H9 (cell line): ENCODE measurements around the gene ISG20L2. TPM values are rescaled to one million over a fixed set of nuclear protein-coding genes. Genes with fewer than 3 reads are reported as not detected.

ENCODE experiments used
- DNase-seq: peaks from one replicate; pipeline ENCODE4 v3.0.0-alpha.2; 2017
- H2AFZ ChIP-seq: one replicate; pipeline ENCODE4 v1.6.1; 2013; ENCODE audit warnings: mild to moderate bottlenecking, low read length, control low read depth, moderate library complexity
- H2AK5ac ChIP-seq: 2 replicates; pipeline ENCODE4 v1.6.1; 2013; ENCODE audit warnings: low read length, control low read depth, mixed read lengths; ENCODE audit not compliant: insufficient read length
- H2BK120ac ChIP-seq: one replicate; pipeline ENCODE4 v1.6.1; 2013; ENCODE audit warnings: low read depth, mild to moderate bottlenecking, low read length, control low read depth, inconsistent platforms; ENCODE audit not compliant: poor library complexity, severe bottlenecking
- H2BK12ac ChIP-seq: 2 replicates; pipeline ENCODE4 v1.6.1; 2013; ENCODE audit warnings: low read length, control low read depth, mixed read lengths, low read depth; ENCODE audit not compliant: insufficient read length
- H2BK15ac ChIP-seq: 2 replicates; pipeline ENCODE4 v1.6.1; 2013; ENCODE audit warnings: low read depth, low read length, control low read depth
- H2BK20ac ChIP-seq: one replicate; pipeline ENCODE4 v1.6.1; 2013; ENCODE audit warnings: low read depth, mild to moderate bottlenecking, low read length, control low read depth, inconsistent platforms; ENCODE audit not compliant: poor library complexity, severe bottlenecking
- H2BK5ac ChIP-seq: 2 replicates; pipeline ENCODE4 v1.6.1; 2013; ENCODE audit warnings: low read length, control low read depth, mixed read lengths; ENCODE audit not compliant: insufficient read length
- H3K14ac ChIP-seq: 2 replicates; pipeline ENCODE4 v1.6.1; 2013; ENCODE audit warnings: low read length, control low read depth; ENCODE audit not compliant: insufficient read depth
- H3K18ac ChIP-seq: 2 replicates; pipeline ENCODE4 v1.6.1; 2013; ENCODE audit warnings: low read depth, mild to moderate bottlenecking, mixed read lengths, low read length, control low read depth; ENCODE audit not compliant: insufficient read length
- H3K23ac ChIP-seq: 2 replicates; pipeline ENCODE4 v1.6.1; 2013; ENCODE audit warnings: low read length, control low read depth, mixed read lengths, low read depth; ENCODE audit not compliant: insufficient read length
- H3K23me2 ChIP-seq: 2 replicates; pipeline ENCODE4 v1.6.1; 2013; ENCODE audit warnings: low read depth, mild to moderate bottlenecking, mixed read lengths, low read length, control low read depth; ENCODE audit not compliant: insufficient read length, poor library complexity, severe bottlenecking
- H3K27ac ChIP-seq: 2 replicates; pipeline ENCODE4 v1.5.1; 2013; ENCODE audit warnings: low read length, control low read depth, mixed read lengths, low read depth; ENCODE audit not compliant: insufficient read length
- H3K27me3 ChIP-seq: 2 replicates; pipeline ENCODE4 v1.6.1; 2013; ENCODE audit warnings: low read length, control low read depth, inconsistent platforms; ENCODE audit not compliant: insufficient read depth
- H3K4ac ChIP-seq: 2 replicates; pipeline ENCODE4 v1.6.1; 2013; ENCODE audit warnings: low read depth, mild to moderate bottlenecking, control low read depth, inconsistent platforms, low read length, moderate library complexity
- H3K4me1 ChIP-seq: 2 replicates; pipeline ENCODE4 v1.6.1; 2013; ENCODE audit warnings: low read length, control low read depth, inconsistent platforms; ENCODE audit not compliant: insufficient read depth
- H3K4me2 ChIP-seq: 2 replicates; pipeline ENCODE4 v1.6.1; 2013; ENCODE audit warnings: low read length, control low read depth, mixed read lengths; ENCODE audit not compliant: insufficient read length, insufficient read depth
- H3K56ac ChIP-seq: 2 replicates; pipeline ENCODE4 v1.6.1; 2013; ENCODE audit warnings: low read depth, mild to moderate bottlenecking, mixed read lengths, low read length, control low read depth; ENCODE audit not compliant: insufficient read length
- H3K79me1 ChIP-seq: 2 replicates; pipeline ENCODE4 v1.6.1; 2013; ENCODE audit warnings: low read depth, mild to moderate bottlenecking, moderate library complexity, low read length, control low read depth, inconsistent platforms; ENCODE audit not compliant: insufficient read depth, poor library complexity, severe bottlenecking
- H3K79me2 ChIP-seq: 2 replicates; pipeline ENCODE4 v1.6.1; 2013; ENCODE audit warnings: low read length, control low read depth, inconsistent platforms; ENCODE audit not compliant: insufficient read depth
- H3K9ac ChIP-seq: 2 replicates; pipeline ENCODE4 v1.6.1; 2013; ENCODE audit warnings: low read length, control low read depth, mixed read lengths; ENCODE audit not compliant: insufficient read length; ENCODE audit errors: extremely low read depth
- H3K9me3 ChIP-seq: one replicate; pipeline ENCODE4 v1.6.1; 2013; ENCODE audit warnings: low read depth, low read length, inconsistent platforms; ENCODE audit not compliant: control insufficient read depth
- H3T11ph ChIP-seq: one replicate; pipeline ENCODE4 v1.6.1; 2013; ENCODE audit warnings: mild to moderate bottlenecking, low read length, control low read depth, inconsistent platforms
- H4K20me1 ChIP-seq: one replicate; pipeline ENCODE4 v1.6.1; 2013; ENCODE audit not compliant: control insufficient read depth, insufficient read length, insufficient read depth
- H4K5ac ChIP-seq: 2 replicates; pipeline ENCODE4 v1.6.1; 2013; ENCODE audit warnings: low read depth, mild to moderate bottlenecking, mixed read lengths, low read length, control low read depth; ENCODE audit not compliant: insufficient read length
- H4K8ac ChIP-seq: replicated peaks from 2 replicates; pipeline ENCODE4 v1.6.1; 2013; ENCODE audit warnings: low read length, control low read depth, mixed read lengths, low read depth; ENCODE audit not compliant: insufficient read length
- H4K91ac ChIP-seq: 2 replicates; pipeline ENCODE4 v1.6.1; 2013; ENCODE audit warnings: low read depth, mild to moderate bottlenecking, moderate library complexity, mixed read lengths, low read length, control low read depth; ENCODE audit not compliant: insufficient read length
- H3K27ac Mint-ChIP-seq, 3 experiments: 2 replicates in 2 of 3; 3 replicates in 1 of 3; pipeline ENCODE4 v1.8.0; 2020 to 2021; ENCODE audit warnings: mixed read lengths in 3 of 3, mild to moderate bottlenecking in 1 of 3, moderate library complexity in 1 of 3
- H3K27me3 Mint-ChIP-seq: 2 replicates; pipeline ENCODE4 v1.8.0; 2021; ENCODE audit warnings: low read depth, mild to moderate bottlenecking, moderate library complexity, mixed read lengths
- H3K36me3 Mint-ChIP-seq, 3 experiments: 2 replicates in 2 of 3; 3 replicates in 1 of 3; pipeline ENCODE4 v1.8.0; 2020 to 2021; ENCODE audit warnings: low read depth in 3 of 3, mixed read lengths in 3 of 3; ENCODE audit not compliant: insufficient read depth in 1 of 3
- H3K4me1 Mint-ChIP-seq, 2 experiments: 2 replicates each; pipeline ENCODE4 v1.8.0; 2020; ENCODE audit warnings: mixed read lengths in 2 of 2
- H3K4me3 Mint-ChIP-seq, 2 experiments: 2 replicates in 1 of 2; 3 replicates in 1 of 2; pipeline ENCODE4 v1.8.0; 2020 to 2021; ENCODE audit warnings: mild to moderate bottlenecking in 2 of 2, mixed read lengths in 2 of 2, moderate library complexity in 1 of 2
- H3K9me3 Mint-ChIP-seq, 2 experiments: 2 replicates in 1 of 2; 3 replicates in 1 of 2; pipeline ENCODE4 v1.8.0; 2020; ENCODE audit warnings: mild to moderate bottlenecking in 2 of 2, mixed read lengths in 2 of 2, moderate library complexity in 1 of 2
- CTCF ChIP-seq: fragments of 200-600 bp; sonication (generic); conservative IDR thresholded peaks from 3 replicates; pipeline ENCODE4 v1.8.0; 2021; ENCODE audit warnings: antibody characterized with exemption, mild to moderate bottlenecking
- WGBS: extraction: QIAGEN DNeasy Blood & Tissue Kit; methylation state at CpG from one replicate; pipeline ENCODE4 v1.1.7; 2013; ENCODE audit warnings: missing lambda C conversion rate, low lambda C conversion rate, mixed read lengths; ENCODE audit not compliant: insufficient read length; ENCODE audit errors: extremely low coverage; 5-methylcytosine and 5-hydroxymethylcytosine counted together
- total RNA-seq: library from RNA; stranded (reverse); gene quantifications from 2 replicates; pipeline ENCODE4 v1.2.1, GENCODE V29; 2021

Gene ISG20L2
- total RNA-seq, 1 experiment from 2014 or later, result 57.6 TPM

DNA sequence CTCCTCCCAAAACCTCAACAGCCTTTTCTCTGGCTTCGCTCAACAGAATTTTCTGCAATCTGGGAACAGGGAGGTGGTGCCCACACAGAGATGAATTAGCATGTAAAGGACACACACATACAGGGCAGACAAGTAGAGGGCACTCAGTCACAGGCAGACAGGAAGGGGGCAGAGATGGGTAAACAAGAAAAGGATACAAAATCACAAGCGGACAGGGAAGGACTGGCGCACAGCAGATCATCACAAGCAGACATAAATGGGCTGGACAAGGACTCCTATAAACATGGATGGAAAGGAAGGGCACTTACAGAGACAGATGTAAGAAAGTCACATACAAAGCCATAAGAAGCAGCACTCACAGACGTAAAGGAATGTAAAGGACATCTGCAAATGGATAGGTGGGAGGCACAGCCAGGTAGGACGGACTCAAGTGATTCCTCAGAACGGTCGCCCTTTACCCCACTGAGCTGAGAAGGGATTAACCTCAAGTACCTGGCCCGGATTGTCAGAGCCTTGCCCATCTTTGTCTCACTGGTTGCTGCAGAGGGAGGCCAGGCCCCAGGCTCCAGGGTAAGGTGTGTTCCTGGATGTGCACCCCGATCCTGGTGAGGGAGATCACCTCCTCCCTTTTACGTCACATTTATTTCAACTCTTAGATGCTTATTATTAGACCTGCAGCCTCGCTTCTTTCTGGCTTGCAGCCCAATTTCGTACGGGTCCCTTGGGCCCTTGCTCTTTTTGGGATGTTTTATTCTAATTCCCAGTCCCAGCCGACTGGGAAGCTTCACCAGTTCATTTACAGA, 37.9 kb upstream of the ISG20L2 start:
- no peak overlapping the region for H3K23ac ChIP-seq
- DNase-seq, result no peak
- H3K27me3 Mint-ChIP-seq, result no peaks in the 10 kb centered on the region

More for the DNA sequence above, 37.9 kb upstream of the ISG20L2 start:
- Histone ChIP-seq H4K8ac (no peak overlapping the region), H4K20me1 (no peaks in the 10 kb centered on the region), H2BK5ac (no peak overlapping the region), H3K27ac (no peak overlapping the region), H2AFZ (no peak overlapping the region), H3K4me1 (no peaks in the 10 kb centered on the region; the same call in 1 of the 2 replicates), H3K4me2 (peak overlapping the region; percentile 85), H3K4ac (no peak overlapping the region), H4K5ac (peak overlapping the region; percentile 37), H3K9ac (peak overlapping the region; percentile 73), H3K79me2 (peaks cover 24% of the 10 kb centered on the region), H3T11ph (no peak overlapping the region), H3K14ac (no peak overlapping the region), H4K91ac (no peak overlapping the region), H3K27me3 (no peaks in the 10 kb centered on the region), H3K23me2 (peaks cover 17% of the 10 kb centered on the region), H3K79me1 (peaks cover 9% of the 10 kb centered on the region), H3K56ac (no peak overlapping the region), H2BK15ac (no peak overlapping the region), H2AK5ac (no peak overlapping the region), H3K18ac (peak overlapping the region; percentile 41), H2BK12ac (no peak overlapping the region), H2BK120ac (no peak overlapping the region), H3K9me3 (no peaks in the 10 kb centered on the region), H2BK20ac (no peak overlapping the region)
- WGBS, result no CpG with 5 or more reads among the region's 14 CpGs
- Mint-ChIP-seq H3K27ac (peak overlapping the region in 1 of 3 experiments; percentile 88; a peak in 3 of 7 replicates), H3K9me3 (no peaks in the 10 kb centered on the region), H3K36me3 (peaks cover 11 to 27% (median 25%) of the 10 kb centered on the region in 3 experiments), H3K4me3 (no peak overlapping the region), H3K4me1 (peaks cover 31 to 33% of the 10 kb centered on the region in 2 experiments)
- TF ChIP-seq CTCF, result no peak
